GM19239 (cell line): ENCODE measurements around the gene SRBD1.

Experiments used
- DNase-seq: peaks from one replicate; pipeline ENCODE4 v3.0.0; 2011; ENCODE audit warnings: low spot score; ENCODE audit not compliant: insufficient read length
- FAIRE-seq: peaks from 2 replicates; lab custom pipeline; 2011; peaks lifted over from hg19 to GRCh38; lab: Jason Lieb, UNC

SRBD1 gene

GRCh38 chr2:45390861-45391260 is 220.2 kb downstream of the SRBD1 start:
- FAIRE-seq: no peak

GRCh38 chr2:45390441-45390840 is 220.6 kb downstream of the SRBD1 start:
- DNase-seq: no peak
- no peak for FAIRE-seq

More at GRCh38 chr2:45390861-45391260, 220.2 kb downstream of the SRBD1 start:
- DNase-seq: no peak

GRCh38 chr2:45388541-45389100 is 222.4 kb downstream of the SRBD1 start:
- no peak for FAIRE-seq
- no peak for DNase-seq

- DNase-seq: no peak
- FAIRE-seq: no peak
Measured at GRCh38 chr2:45382744-45383143, 228.3 kb downstream of the SRBD1 start.

GRCh38 chr2:45380131-45380836 is 230.8 kb downstream of the SRBD1 start:
- no peak for DNase-seq
- FAIRE-seq: no peak

- FAIRE-seq: no peak
- no peak for DNase-seq
Measured at GRCh38 chr2:45379399-45380087, 231.5 kb downstream of the SRBD1 start.

- FAIRE-seq: no peak
- no peak for DNase-seq
Measured at GRCh38 chr2:45373534-45373933, 237.5 kb downstream of the SRBD1 start.

GRCh38 chr2:45370369-45370768 is 240.7 kb downstream of the SRBD1 start:
- DNase-seq: no peak
- no peak for FAIRE-seq

- DNase-seq: no peak
- FAIRE-seq: no peak
Measured at GRCh38 chr2:45368792-45369191, 242.3 kb downstream of the SRBD1 start.

GRCh38 chr2:45361666-45362065 is 249.4 kb downstream of the SRBD1 start:
- no peak for FAIRE-seq
- DNase-seq: no peak

GRCh38 chr2:45354776-45355175 is 256.3 kb downstream of the SRBD1 start:
- DNase-seq (no peak), FAIRE-seq (no peak)

- FAIRE-seq: no peak
- DNase-seq: no peak
Measured at GRCh38 chr2:45353879-45354278, 257.2 kb downstream of the SRBD1 start.

- FAIRE-seq: no peak
- DNase-seq: no peak
Measured at GRCh38 chr2:45352506-45352905, 258.6 kb downstream of the SRBD1 start.

- no peak for DNase-seq
- FAIRE-seq: no peak
Measured at GRCh38 chr2:45345331-45346234, 265.5 kb downstream of the SRBD1 start.

- FAIRE-seq: no peak
- no peak for DNase-seq
Measured at GRCh38 chr2:45344502-45344901, 266.6 kb downstream of the SRBD1 start.

GRCh38 chr2:45344071-45344470 is 267.0 kb downstream of the SRBD1 start:
- DNase-seq (no peak), FAIRE-seq (no peak)

- DNase-seq: no peak
- no peak for FAIRE-seq
Measured at GRCh38 chr2:45343251-45344017, 267.6 kb downstream of the SRBD1 start.

- FAIRE-seq: no peak
- no peak for DNase-seq
Measured at GRCh38 chr2:45340318-45340717, 270.7 kb downstream of the SRBD1 start.

- DNase-seq (no peak), FAIRE-seq (no peak)
Measured at GRCh38 chr2:45339253-45339652, 271.8 kb downstream of the SRBD1 start.
